ENCODE results near the gene AURKAIP1.
"Not testable (repeated sequence)": the region's sequence is repeated elsewhere in the genome, so short reads cannot be mapped to it uniquely, and the experiment has no call there.

AURKAIP1 gene

DNA sequence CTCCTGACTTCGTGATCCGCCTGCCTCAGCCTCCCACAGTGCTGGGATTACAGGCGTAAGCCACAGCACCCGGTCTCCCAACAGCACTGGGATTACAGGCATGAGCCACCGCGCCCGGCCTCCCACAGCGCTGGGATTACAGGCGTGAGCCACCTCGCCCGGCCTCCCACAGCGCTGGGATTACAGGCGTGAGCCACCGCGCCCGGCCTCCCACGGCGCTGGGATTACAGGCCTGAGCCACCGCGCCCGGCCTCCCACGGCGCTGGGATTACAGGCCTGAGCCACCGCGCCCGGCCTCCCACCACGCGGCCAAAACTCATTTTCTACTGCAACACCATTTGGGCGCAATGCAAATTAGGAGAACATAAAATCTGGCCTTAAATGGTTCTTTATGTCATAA is 10.3 kb upstream of the AURKAIP1 start:
- DNase-seq (ENCODE audit: low spot score) = not testable (repeated sequence)

DNA sequence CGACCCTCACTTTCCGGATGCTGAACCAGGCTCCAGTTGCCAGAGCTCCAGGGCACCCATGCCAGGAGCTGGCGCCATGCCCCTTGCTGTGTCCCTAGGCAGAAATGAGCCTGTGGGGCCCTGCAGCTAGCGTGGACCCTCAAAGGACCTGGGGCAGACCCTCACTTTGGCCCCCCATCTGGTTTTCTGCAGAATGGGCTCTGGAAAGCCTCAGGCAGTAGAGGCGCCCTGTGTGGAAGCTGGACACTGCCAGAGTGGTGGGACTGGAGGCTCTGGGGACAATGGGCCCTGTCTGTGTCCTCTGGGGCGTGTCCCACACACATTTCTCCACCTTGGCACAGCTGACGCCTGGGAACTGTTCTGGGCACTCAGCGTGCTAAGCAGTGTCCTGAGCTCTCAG is 6.3 kb upstream of the AURKAIP1 start:
- DNase-seq (ENCODE audit: low spot score) = no peak

- no peak for DNase-seq (ENCODE audit: low spot score)
Observed at GRCh38 chr1:1380860-1381259, 5.9 kb upstream of the AURKAIP1 start.

- DNase-seq (ENCODE audit: low spot score) = no peak
Observed at GRCh38 chr1:1377540-1378205, 2.7 kb upstream of the AURKAIP1 start.

GRCh38 chr1:1376551-1377226 is 1.7 kb upstream of the AURKAIP1 start:
- DNase-seq (ENCODE audit: low spot score) = no peak

- no peak for DNase-seq (ENCODE audit: low spot score)
Observed at GRCh38 chr1:1374589-1374928, 448 bp downstream of the AURKAIP1 start.

- DNase-seq (ENCODE audit: low spot score) = no peak
Observed at GRCh38 chr1:1373815-1374588, 1.0 kb downstream of the AURKAIP1 start.

- DNase-seq (ENCODE audit: low spot score) = no peak
Observed at GRCh38 chr1:1373051-1373814, 1.8 kb downstream of the AURKAIP1 start.

DNA sequence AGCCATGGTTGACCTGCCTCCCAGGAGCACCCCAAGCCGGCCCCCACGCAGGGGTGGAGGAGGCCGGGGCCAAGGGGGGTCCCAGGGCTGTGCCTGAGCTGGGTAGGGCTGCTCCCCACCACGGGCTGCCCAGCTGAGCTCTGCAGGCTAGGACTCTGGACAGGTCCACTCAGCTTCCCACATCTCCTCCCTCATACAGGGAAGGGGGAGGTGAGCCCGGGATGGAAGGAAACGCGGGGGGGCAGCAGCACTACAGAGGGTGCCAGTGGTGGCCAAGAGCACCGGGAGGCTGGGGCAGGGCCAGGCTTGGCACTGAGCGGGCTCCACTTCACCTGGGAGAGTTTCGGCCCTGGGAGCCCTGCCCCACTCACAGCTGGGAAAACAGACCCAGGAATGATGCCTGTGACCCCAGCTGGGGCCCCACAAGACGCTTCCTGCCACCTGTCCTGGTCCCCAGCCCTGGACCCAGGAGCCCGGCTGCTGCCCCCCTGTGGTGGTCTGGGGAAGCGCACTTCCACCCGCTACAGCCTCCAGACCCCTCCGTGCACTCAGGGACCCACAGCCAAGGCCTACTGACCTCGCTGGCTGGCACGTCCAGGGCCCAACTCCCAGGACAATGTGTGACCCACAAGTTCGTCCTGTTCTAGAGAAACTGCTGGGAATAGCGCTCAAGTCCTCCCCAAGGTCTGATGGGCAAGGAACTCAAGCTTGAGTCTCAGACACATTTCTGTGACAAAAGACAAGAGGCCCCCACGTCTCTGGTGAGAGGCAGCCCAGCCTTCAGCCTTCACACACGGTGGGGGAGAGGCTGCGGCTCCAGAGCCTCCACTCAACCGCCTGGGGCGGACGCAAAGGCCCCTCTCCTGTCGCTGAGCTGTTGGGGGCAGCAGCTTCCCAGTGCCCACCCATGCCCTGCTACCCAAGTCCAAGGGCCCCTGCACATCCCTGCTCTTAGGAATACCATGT is 3.0 kb downstream of the AURKAIP1 start:
- peak; percentile 87 for DNase-seq (ENCODE audit: low spot score)

- DNase-seq (ENCODE audit: low spot score) = no peak
Observed at GRCh38 chr1:1371364-1371745, 3.7 kb downstream of the AURKAIP1 start.

GRCh38 chr1:1370771-1371300 is 4.2 kb downstream of the AURKAIP1 start:
- DNase-seq (ENCODE audit: low spot score) = no peak

- not testable (repeated sequence) for DNase-seq (ENCODE audit: low spot score)
Observed at GRCh38 chr1:1370094-1370493, 4.9 kb downstream of the AURKAIP1 start.

- DNase-seq (ENCODE audit: low spot score) = no peak
Observed at GRCh38 chr1:1367315-1367714, 7.7 kb downstream of the AURKAIP1 start.

- no peak for DNase-seq (ENCODE audit: low spot score)
Observed at GRCh38 chr1:1366699-1367066, 8.3 kb downstream of the AURKAIP1 start.

DNA sequence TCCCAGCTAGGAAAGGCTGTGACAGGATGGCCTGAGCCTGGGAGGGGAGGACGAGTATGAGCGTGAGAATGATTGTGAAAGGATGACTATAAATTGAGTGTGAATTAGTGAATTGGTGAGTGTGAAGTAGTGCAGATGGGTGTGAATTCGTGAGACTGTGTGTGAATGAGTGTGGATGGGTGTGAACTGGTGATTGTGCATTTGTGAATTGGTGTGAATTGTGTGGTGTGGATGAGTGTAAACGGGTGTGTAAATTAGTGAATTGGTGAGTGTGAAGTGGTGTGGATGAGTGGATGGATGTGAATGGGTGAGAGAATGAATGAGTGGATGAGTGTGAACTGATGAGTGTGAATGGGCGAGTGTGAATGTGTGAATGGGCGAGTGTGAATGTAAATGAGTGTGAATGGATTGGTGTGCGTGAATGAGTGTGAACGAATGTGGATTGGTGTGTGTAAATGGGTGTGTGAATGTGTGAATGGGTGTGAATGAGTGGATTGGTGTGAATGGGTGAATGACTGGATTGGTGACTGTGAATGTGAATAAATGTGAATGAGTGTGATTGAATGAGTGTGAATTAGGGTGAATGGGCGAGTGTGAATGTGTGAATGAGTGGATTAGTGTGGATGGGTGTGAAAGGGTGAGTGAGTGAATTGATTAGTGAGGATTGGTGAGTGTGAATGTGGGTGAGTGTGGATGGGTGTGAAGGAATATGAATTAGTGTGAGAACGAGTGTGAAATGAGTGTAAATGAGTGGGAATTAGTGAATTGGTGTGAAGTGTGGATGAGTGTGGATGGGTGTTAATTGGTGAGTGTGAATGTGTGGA is 8.9 kb downstream of the AURKAIP1 start:
- DNase-seq (ENCODE audit: low spot score) = no peak

- no peak for DNase-seq (ENCODE audit: low spot score)
Observed at GRCh38 chr1:1364266-1364665, 10.7 kb downstream of the AURKAIP1 start.

GRCh38 chr1:1361982-1362423 is 13.0 kb downstream of the AURKAIP1 start:
- DNase-seq (ENCODE audit: low spot score) = peak; percentile 90

- no peak for DNase-seq (ENCODE audit: low spot score)
Observed at GRCh38 chr1:1361233-1361981, 13.6 kb downstream of the AURKAIP1 start.

GRCh38 chr1:1360506-1361169 is 14.4 kb downstream of the AURKAIP1 start:
- peak; percentile 95 for DNase-seq (ENCODE audit: low spot score)
